Skeletal muscle tissue (tissue), 4 donors: ENCODE data around the gene OPRD1. TPM values are rescaled to one million over a fixed set of nuclear protein-coding genes. Genes with fewer than 3 reads are reported as not detected.

Source experiments
- H3K27ac ChIP-seq: one replicate; pipeline ENCODE4 v1.7.0; 2013; ENCODE audit warnings: mild to moderate bottlenecking, low read depth, low read length, inconsistent platforms
- H3K27me3 ChIP-seq, 3 donors: one replicate each; pipeline ENCODE4 v1.7.0; 2013; ENCODE audit warnings: low read length in 3 of 3; ENCODE audit not compliant: control insufficient read depth in 3 of 3, insufficient read depth in 3 of 3
- H3K36me3 ChIP-seq, 3 donors: one replicate each; pipeline ENCODE4 v1.7.0; 2013; ENCODE audit warnings: low read length in 3 of 3; ENCODE audit not compliant: control insufficient read depth in 3 of 3, insufficient read depth in 3 of 3
- H3K4me1 ChIP-seq, 3 donors: one replicate each; pipeline ENCODE4 v1.7.0; 2013; ENCODE audit warnings: low read length in 3 of 3, mild to moderate bottlenecking in 3 of 3; ENCODE audit not compliant: control insufficient read depth in 3 of 3, insufficient read depth in 3 of 3
- H3K4me3 ChIP-seq, 3 donors: one replicate each; pipeline ENCODE4 v1.7.0; 2013; ENCODE audit warnings: low read length in 3 of 3
- H3K9ac ChIP-seq, 3 donors: one replicate each; pipeline ENCODE4 v1.7.0; 2013; ENCODE audit warnings: low read length in 3 of 3, mild to moderate bottlenecking in 3 of 3, moderate library complexity in 2 of 3, low read depth in 1 of 3
- H3K9me3 ChIP-seq, 3 donors: one replicate each; pipeline ENCODE4 v1.7.0; 2013; ENCODE audit warnings: low read length in 3 of 3; ENCODE audit not compliant: control insufficient read depth in 3 of 3
- total RNA-seq: library from RNA; depleted of rRNA; stranded (reverse); fragments of >200 nt; gene quantifications from one replicate; pipeline ENCODE4 v1.2.3, GENCODE V29; 2014
- donor health status: Osteomylitis.

Gene OPRD1
- total RNA-seq, 1 donor from 2014 or later, result 0.52 TPM

- Histone ChIP-seq H3K9ac (no peak overlapping the region), H3K4me1 (no peaks in the 10 kb centered on the region), H3K27me3 (no peaks in the 10 kb centered on the region), H3K27ac (no peak overlapping the region), H3K36me3 (no peaks in the 10 kb centered on the region), H3K9me3 (no peaks in the 10 kb centered on the region), H3K4me3 (no peak overlapping the region)
Measured at GRCh38 chr1:28800324-28800723, 11.6 kb upstream of the OPRD1 start.

GRCh38 chr1:28801461-28801860, 10.5 kb upstream of the OPRD1 start:
- Histone ChIP-seq H3K4me3 (no peak overlapping the region), H3K9me3 (no peaks in the 10 kb centered on the region), H3K27me3 (no peaks in the 10 kb centered on the region), H3K36me3 (no peaks in the 10 kb centered on the region), H3K9ac (no peak overlapping the region), H3K4me1 (no peaks in the 10 kb centered on the region), H3K27ac (no peak overlapping the region)

- Histone ChIP-seq H3K9ac (no peak overlapping the region), H3K27me3 (no peaks in the 10 kb centered on the region), H3K27ac (no peak overlapping the region), H3K4me1 (no peaks in the 10 kb centered on the region), H3K4me3 (no peak overlapping the region), H3K9me3 (no peaks in the 10 kb centered on the region), H3K36me3 (no peaks in the 10 kb centered on the region)
Measured at GRCh38 chr1:28803051-28803450, 8.9 kb upstream of the OPRD1 start.

GRCh38 chr1:28803662-28804061, 8.3 kb upstream of the OPRD1 start:
- no peak overlapping the region for H3K4me3 ChIP-seq
- H3K4me1 ChIP-seq, result no peaks in the 10 kb centered on the region
- H3K36me3 ChIP-seq, result no peaks in the 10 kb centered on the region
- H3K9me3 ChIP-seq, result no peaks in the 10 kb centered on the region
- peaks cover 0 to 2% (median 0%) of the 10 kb centered on the region in 3 donors for H3K27me3 ChIP-seq
- H3K9ac ChIP-seq, result no peak overlapping the region
- no peak overlapping the region for H3K27ac ChIP-seq

- H3K4me3 ChIP-seq, result no peak overlapping the region
- H3K27me3 ChIP-seq, result peaks cover 0 to 6% (median 0%) of the 10 kb centered on the region in 3 donors
- H3K36me3 ChIP-seq, result no peaks in the 10 kb centered on the region
- no peak overlapping the region for H3K9ac ChIP-seq
- no peaks in the 10 kb centered on the region for H3K4me1 ChIP-seq
- no peaks in the 10 kb centered on the region for H3K9me3 ChIP-seq
- no peak overlapping the region for H3K27ac ChIP-seq
Measured at GRCh38 chr1:28804071-28804470, 7.9 kb upstream of the OPRD1 start.

GRCh38 chr1:28807046-28807445, 4.9 kb upstream of the OPRD1 start:
- Histone ChIP-seq H3K27ac (no peak overlapping the region), H3K4me1 (no peaks in the 10 kb centered on the region), H3K27me3 (peaks cover 20 to 26% (median 21%) of the 10 kb centered on the region in 3 donors), H3K9ac (no peak overlapping the region), H3K36me3 (no peaks in the 10 kb centered on the region), H3K4me3 (no peak overlapping the region), H3K9me3 (no peaks in the 10 kb centered on the region)

GRCh38 chr1:28807986-28808385, 4.0 kb upstream of the OPRD1 start:
- no peak overlapping the region for H3K4me3 ChIP-seq
- no peak overlapping the region for H3K27ac ChIP-seq
- no peaks in the 10 kb centered on the region for H3K36me3 ChIP-seq
- no peak overlapping the region for H3K9ac ChIP-seq
- peaks cover 0 to 2% (median 0%) of the 10 kb centered on the region in 3 donors for H3K4me1 ChIP-seq
- peaks cover 28 to 35% (median 28%) of the 10 kb centered on the region in 3 donors for H3K27me3 ChIP-seq
- H3K9me3 ChIP-seq, result no peaks in the 10 kb centered on the region

- no peaks in the 10 kb centered on the region for H3K9me3 ChIP-seq
- H3K27me3 ChIP-seq, result peaks cover 54 to 63% (median 60%) of the 10 kb centered on the region in 3 donors
- no peak overlapping the region for H3K9ac ChIP-seq
- no peak overlapping the region for H3K4me3 ChIP-seq
- no peak overlapping the region for H3K27ac ChIP-seq
- H3K36me3 ChIP-seq, result no peaks in the 10 kb centered on the region
- H3K4me1 ChIP-seq, result peaks cover 0 to 2% (median 0%) of the 10 kb centered on the region in 3 donors
Measured at GRCh38 chr1:28811369-28811765, 603 bp upstream of the OPRD1 start.

GRCh38 chr1:28812669-28813468, 899 bp downstream of the OPRD1 start:
- peaks cover 0 to 2% (median 0%) of the 10 kb centered on the region in 3 donors for H3K4me1 ChIP-seq
- H3K27ac ChIP-seq, result no peak overlapping the region
- H3K9me3 ChIP-seq, result no peaks in the 10 kb centered on the region
- no peak overlapping the region for H3K4me3 ChIP-seq
- H3K27me3 ChIP-seq, result peaks cover 66 to 72% (median 68%) of the 10 kb centered on the region in 3 donors
- H3K36me3 ChIP-seq, result no peaks in the 10 kb centered on the region
- no peak overlapping the region for H3K9ac ChIP-seq

- Histone ChIP-seq H3K4me3 (no peak overlapping the region), H3K36me3 (no peaks in the 10 kb centered on the region), H3K27ac (no peak overlapping the region), H3K27me3 (peaks cover 72 to 79% (median 76%) of the 10 kb centered on the region in 3 donors), H3K4me1 (peaks cover 0 to 2% (median 0%) of the 10 kb centered on the region in 3 donors), H3K9ac (no peak overlapping the region), H3K9me3 (no peaks in the 10 kb centered on the region)
Measured at GRCh38 chr1:28813931-28814465, 2.0 kb downstream of the OPRD1 start.
